Keratinocyte (primary cell): Measurements from ENCODE around the gene FRG1.

Source experiments
- CTCF ChIP-seq, 3 experiments: IDR thresholded peaks in 1 of 3; conservative IDR thresholded peaks in 1 of 3; optimal IDR thresholded peaks in 1 of 3; 2 replicates in 2 of 3; 3 replicates in 1 of 3; pipeline versions ENCODE3 to v1.5.1; 2011; ENCODE audit warnings: low read length in 3 of 3, mild to moderate bottlenecking in 3 of 3, moderate library complexity in 2 of 3, control low read depth in 1 of 3, inconsistent platforms in 1 of 3; ENCODE audit not compliant: insufficient read depth in 2 of 3; ENCODE audit errors: extremely low read depth in 1 of 3
- EZH2 ChIP-seq: IDR thresholded peaks from one replicate; pipeline ENCODE4 v1.6.1; 2012; ENCODE audit warnings: inconsistent platforms, mild to moderate bottlenecking, low read length, moderate library complexity

GRCh38 chr4:189912170-189912569, 28.5 kb upstream of the FRG1 start:
- peak; percentile 16 to 54 (median 25) for TF ChIP-seq CTCF (optimal IDR thresholded peaks at IDR 0.05 in 1 of 3, IDR thresholded peaks at IDR 0.05 in 1 of 3, conservative IDR thresholded peaks at IDR 0.05 in 1 of 3; ENCODE audit: extremely low read depth in 1 of 3, insufficient read depth in 2 of 3, low read length in 3 of 3)
- no peak for TF ChIP-seq EZH2
